B cell (primary cell): Measurements from ENCODE around the gene TAL1. TPM values are rescaled to one million over a fixed set of nuclear protein-coding genes. Genes with fewer than 3 reads are reported as not detected.

Experiments used
- ATAC-seq: fragments of 200-7000 bp; cut with Tn5 transposase; one replicate; pipeline ENCODE4 v1.10.0; 2021; ENCODE audit warnings: low read depth, mild to moderate bottlenecking, moderate number of reproducible peaks, moderate library complexity
- CTCF ChIA-PET: fragments of 350-600 bp; sonication (Branson Sonifier 250); formaldehyde crosslinking; loops from one replicate; lab custom pipeline; 2021; ENCODE audit warnings: antibody characterized with exemption, inconsistent platforms; lab: Charles Lee
- POLR2A ChIA-PET: fragments of 350-600 bp; sonication (Branson Sonifier 250); formaldehyde crosslinking; loops from one replicate; lab custom pipeline; 2021; ENCODE audit warnings: antibody characterized with exemption; lab: Charles Lee
- DNase-seq: peaks from one replicate; pipeline ENCODE4 v3.0.0; 2013
- H2AFZ ChIP-seq: 2 replicates; pipeline ENCODE4 v1.6.1; 2012; ENCODE audit warnings: mild to moderate bottlenecking, low read depth, low read length; ENCODE audit not compliant: insufficient read depth, poor library complexity, severe bottlenecking
- H3K27ac ChIP-seq, 2 donors: 1 replicate in 1 of 2; 2 replicates in 1 of 2; pipeline ENCODE4 v1.5.1; 2012 to 2013; ENCODE audit warnings: low read length in 2 of 2, mild to moderate bottlenecking in 2 of 2, moderate library complexity in 1 of 2
- H3K27me3 ChIP-seq, 4 experiments: fragments of 200-600 bp in 1 of 4; sonication (generic) in 1 of 4; replicated peaks in 1 of 4; 1 replicate in 2 of 4; 2 replicates in 2 of 4; pipeline versions ENCODE4 v1.6.1 to v1.7.0; 2013 to 2016; ENCODE audit warnings: low read length in 3 of 4, mild to moderate bottlenecking in 2 of 4, mixed read lengths in 1 of 4, moderate library complexity in 1 of 4; ENCODE audit not compliant: insufficient read depth in 4 of 4, control insufficient read depth in 3 of 4; ENCODE audit errors: control extremely low read depth in 1 of 4
- H3K36me3 ChIP-seq, 2 experiments: replicated peaks in 1 of 2; 1 replicate in 1 of 2; 2 replicates in 1 of 2; pipeline versions ENCODE4 v1.6.1 to v1.7.1; 2013; ENCODE audit warnings: low read length in 1 of 2; ENCODE audit not compliant: insufficient read depth in 2 of 2, control insufficient read depth in 1 of 2; ENCODE audit errors: control extremely low read depth in 1 of 2, extremely low read depth in 1 of 2
- H3K4me1 ChIP-seq, 2 donors: fragments of 200-600 bp in 1 of 2; sonication (generic) in 1 of 2; 1 replicate in 1 of 2; 2 replicates in 1 of 2; pipeline versions ENCODE4 v1.5.1 to v1.6.1; 2013 to 2017; ENCODE audit warnings: low read length in 2 of 2; ENCODE audit not compliant: control insufficient read depth in 2 of 2, insufficient read depth in 2 of 2
- H3K4me2 ChIP-seq: replicated peaks from 2 replicates; pipeline ENCODE3; 2012; ENCODE audit warnings: mild to moderate bottlenecking, low read depth, low read length; ENCODE audit not compliant: poor library complexity, severe bottlenecking
- H3K4me3 ChIP-seq, 5 experiments: fragments of 200-600 bp in 1 of 5; sonication (generic) in 1 of 5; 1 replicate in 3 of 5; 2 replicates in 2 of 5; pipeline versions ENCODE4 v1.5.1 to v1.7.0; 2011 to 2016; ENCODE audit warnings: low read length in 4 of 5, mild to moderate bottlenecking in 4 of 5, low read depth in 2 of 5, control low read depth in 1 of 5, moderate library complexity in 1 of 5; ENCODE audit not compliant: insufficient read depth in 1 of 5; ENCODE audit errors: control extremely low read depth in 1 of 5, extremely low read depth in 1 of 5
- H3K79me2 ChIP-seq: fragments of 200-600 bp; sonication (generic); one replicate; pipeline ENCODE4 v1.6.0; 2016; ENCODE audit warnings: low read length; ENCODE audit not compliant: control insufficient read depth, insufficient read depth
- H3K9ac ChIP-seq: fragments of 200-600 bp; sonication (generic); 2 replicates; pipeline ENCODE4 v1.6.1; 2017; ENCODE audit warnings: mild to moderate bottlenecking, low read length, moderate library complexity
- H3K9me3 ChIP-seq, 3 donors: one replicate each; pipeline versions ENCODE4 v1.6.1 to v1.7.1; 2013; ENCODE audit warnings: low read length in 2 of 3; ENCODE audit not compliant: control insufficient read depth in 2 of 3, insufficient read depth in 1 of 3; ENCODE audit errors: control extremely low read depth in 1 of 3
- H4K20me1 ChIP-seq: 2 replicates; pipeline ENCODE4 v1.6.0; 2012; ENCODE audit warnings: mild to moderate bottlenecking, low read length; ENCODE audit not compliant: insufficient read depth, control insufficient read depth, poor library complexity, severe bottlenecking
- H3K27ac Mint-ChIP-seq: one replicate; pipeline ENCODE4 v1.8.0; 2021; ENCODE audit warnings: mixed read lengths
- H3K27me3 Mint-ChIP-seq: one replicate; pipeline ENCODE4 v1.8.0; 2021; ENCODE audit warnings: mixed read lengths
- H3K4me1 Mint-ChIP-seq: one replicate; pipeline ENCODE4 v1.8.0; 2021; ENCODE audit warnings: mixed read lengths
- H3K4me3 Mint-ChIP-seq: one replicate; pipeline ENCODE4 v1.8.0; 2021; ENCODE audit warnings: mixed read lengths
- H3K9me3 Mint-ChIP-seq: one replicate; pipeline ENCODE4 v1.8.0; 2022; ENCODE audit warnings: mixed read lengths; ENCODE audit not compliant: insufficient read depth
- EZH2 ChIP-seq: IDR thresholded peaks from 2 replicates; pipeline ENCODE4 v1.6.1; 2012; ENCODE audit warnings: borderline replicate concordance, low read depth, mild to moderate bottlenecking, moderate library complexity, low read length; ENCODE audit not compliant: insufficient read depth, poor library complexity, severe bottlenecking
- WGBS: methylation state at CpG from one replicate; pipeline ENCODE4 v1.1.5; 2013; ENCODE audit warnings: missing lambda C conversion rate; ENCODE audit not compliant: insufficient coverage; 5-methylcytosine and 5-hydroxymethylcytosine counted together
- intact Hi-C: fragments of 100-400 bp; cut with micrococcal nuclease; formaldehyde crosslinking; loops from one replicate; pipeline ENCODE4 v1.10.0; 2022
- polyA plus RNA-seq: library from polyadenylated mRNA; depleted of rRNA; stranded (reverse); fragments of >200 nt; gene quantifications from 2 replicates; pipeline ENCODE4 v1.2.3, GENCODE V29; 2012
- total RNA-seq, 2 donors: library from RNA; stranded (reverse); fragments of 120-200 nt in 1 of 2; gene quantifications; 1 replicate in 1 of 2; 2 replicates in 1 of 2; pipeline versions ENCODE4 v1.2.3 to v1.2.4, GENCODE V29; 2013 to 2022
- TF ChIP-seq, protein P1 (sequence below): fragments of 200-600 bp; IDR thresholded peaks from one replicate; pipeline ENCODE4 v1.8.0; 2022; ENCODE audit warnings: antibody characterized with exemption, mild to moderate bottlenecking

TAL1 gene
- total and polyA plus RNA-seq, 2 donors (not counting 1 experiment from before 2014, with no cell fraction given), result not detected

DNA sequence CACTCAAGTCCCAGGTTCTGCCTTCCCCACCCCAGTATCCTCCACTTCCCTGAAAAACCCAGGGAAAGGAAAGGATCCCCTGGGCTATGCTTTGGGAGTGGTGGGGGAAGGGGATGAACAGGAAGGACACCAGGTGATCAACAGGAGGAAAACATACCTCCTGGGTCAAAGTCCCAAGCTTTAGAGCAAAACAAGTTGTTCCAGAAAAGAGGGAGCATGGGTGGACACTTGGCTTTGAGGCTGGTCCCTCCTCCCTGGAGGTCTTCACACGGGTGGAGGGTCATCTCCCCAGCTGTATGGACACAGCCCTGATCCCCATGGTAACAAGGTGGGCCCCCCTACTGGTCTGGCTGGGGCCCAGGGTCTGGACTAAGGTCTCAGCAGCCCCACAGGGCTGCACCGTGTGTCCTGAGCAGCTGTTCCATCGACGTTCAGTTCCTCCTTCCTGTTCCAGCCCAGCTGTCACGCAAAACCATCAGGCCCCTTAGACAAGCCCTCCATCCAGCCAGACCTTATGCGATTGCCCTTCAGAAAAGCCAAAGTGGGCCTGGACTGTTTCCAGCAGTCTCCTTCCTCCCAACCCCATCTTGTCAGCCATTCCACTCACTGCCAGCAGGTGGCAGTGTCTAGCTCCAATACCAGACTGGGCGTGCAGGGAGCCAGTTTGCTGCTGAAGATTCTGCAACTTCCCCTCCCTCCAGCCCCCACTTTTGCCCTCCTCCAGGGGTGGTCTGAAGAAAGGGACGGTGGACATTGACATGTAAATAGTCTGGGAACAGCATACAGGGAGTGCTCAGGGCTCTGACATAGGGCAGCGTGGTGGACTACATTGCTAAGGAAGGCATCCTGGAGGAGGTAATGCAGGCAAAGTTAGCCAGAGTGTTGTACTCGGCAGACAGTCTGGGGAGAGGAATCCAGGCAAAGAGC is 39.3 kb downstream of the TAL1 start:
- Histone ChIP-seq H3K4me2 (no peak overlapping the region), H3K27me3 (no peaks in the 10 kb centered on the region), H3K27ac (no peak overlapping the region), H2AFZ (no peak overlapping the region), H3K9ac (no peak overlapping the region), H4K20me1 (no peaks in the 10 kb centered on the region), H3K79me2 (no peaks in the 10 kb centered on the region), H3K36me3 (no peaks in the 10 kb centered on the region), H3K9me3 (no peaks in the 10 kb centered on the region), H3K4me1 (no peaks in the 10 kb centered on the region), H3K4me3 (no peak overlapping the region)
- ChIA-PET CTCF (interaction anchor here (0.6 to 5.7 kb wide), 23 partner anchors 8 to 536 kb away, joined by 3 to 37 read pairs (median 5); partner anchors contain the start of gene FOXD2), POLR2A (no interaction called here)
- Mint-ChIP-seq H3K9me3 (no peaks in the 10 kb centered on the region), H3K27ac (no peak overlapping the region), H3K4me1 (no peaks in the 10 kb centered on the region), H3K4me3 (no peak overlapping the region), H3K27me3 (peaks cover 10% of the 10 kb centered on the region)
- WGBS, result 16% methylated on average over 7 of the region's 10 CpGs
- TF ChIP-seq, protein P1, sequence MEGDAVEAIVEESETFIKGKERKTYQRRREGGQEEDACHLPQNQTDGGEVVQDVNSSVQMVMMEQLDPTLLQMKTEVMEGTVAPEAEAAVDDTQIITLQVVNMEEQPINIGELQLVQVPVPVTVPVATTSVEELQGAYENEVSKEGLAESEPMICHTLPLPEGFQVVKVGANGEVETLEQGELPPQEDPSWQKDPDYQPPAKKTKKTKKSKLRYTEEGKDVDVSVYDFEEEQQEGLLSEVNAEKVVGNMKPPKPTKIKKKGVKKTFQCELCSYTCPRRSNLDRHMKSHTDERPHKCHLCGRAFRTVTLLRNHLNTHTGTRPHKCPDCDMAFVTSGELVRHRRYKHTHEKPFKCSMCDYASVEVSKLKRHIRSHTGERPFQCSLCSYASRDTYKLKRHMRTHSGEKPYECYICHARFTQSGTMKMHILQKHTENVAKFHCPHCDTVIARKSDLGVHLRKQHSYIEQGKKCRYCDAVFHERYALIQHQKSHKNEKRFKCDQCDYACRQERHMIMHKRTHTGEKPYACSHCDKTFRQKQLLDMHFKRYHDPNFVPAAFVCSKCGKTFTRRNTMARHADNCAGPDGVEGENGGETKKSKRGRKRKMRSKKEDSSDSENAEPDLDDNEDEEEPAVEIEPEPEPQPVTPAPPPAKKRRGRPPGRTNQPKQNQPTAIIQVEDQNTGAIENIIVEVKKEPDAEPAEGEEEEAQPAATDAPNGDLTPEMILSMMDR, result peak; percentile 97
- TF ChIP-seq EZH2, result no peak
- peak; percentile 66 for ATAC-seq
- intact Hi-C loops, result loop anchor here (1.0 to 5.0 kb wide), 2 partner anchors 70 to 534 kb away; no protein-coding TSS in a partner anchor
- DNase-seq, result peak; percentile 74
